GM12872 (cell line): ENCODE measurements around the gene MAP4K3.

Source experiments
- CTCF ChIP-seq: IDR thresholded peaks from 3 replicates; pipeline ENCODE4 v1.5.1; 2011; ENCODE audit warnings: low read depth, mild to moderate bottlenecking, low read length, moderate library complexity; ENCODE audit not compliant: insufficient read depth

MAP4K3 gene

DNA sequence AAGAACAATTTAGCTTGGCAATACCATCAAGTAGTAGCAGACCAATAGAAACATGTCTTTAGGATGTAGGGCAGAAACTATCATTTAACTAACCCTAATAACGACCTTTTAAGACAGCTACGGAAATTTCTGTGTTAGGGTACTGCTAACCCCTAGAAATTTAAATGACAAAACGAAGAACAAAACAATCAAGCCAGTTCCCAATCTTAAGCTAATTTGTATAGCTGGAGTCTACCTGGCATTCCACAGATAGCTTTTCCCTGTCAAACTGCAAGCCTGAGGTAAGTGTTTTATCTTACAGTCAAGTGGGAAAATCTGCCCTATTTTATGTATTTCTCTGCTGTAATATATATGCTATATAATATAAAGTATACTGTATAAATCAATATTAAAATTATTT is 155.7 kb downstream of the MAP4K3 start:
- TF ChIP-seq CTCF = no peak

GRCh38 chr2:39275016-39275415 is 162.1 kb downstream of the MAP4K3 start:
- no peak for TF ChIP-seq CTCF

- TF ChIP-seq CTCF = no peak
These were observed 167.1 kb downstream of the MAP4K3 start for GRCh38 chr2:39269941-39270340.

GRCh38 chr2:39266916-39267434 is 170.1 kb downstream of the MAP4K3 start:
- TF ChIP-seq CTCF = no peak

GRCh38 chr2:39266139-39266805 is 170.8 kb downstream of the MAP4K3 start:
- no peak for TF ChIP-seq CTCF

- no peak for TF ChIP-seq CTCF
These were observed 171.8 kb downstream of the MAP4K3 start for GRCh38 chr2:39265315-39265714.

- TF ChIP-seq CTCF = no peak
These were observed 172.4 kb downstream of the MAP4K3 start for GRCh38 chr2:39264733-39265132.
